IPS-20b (cell line): ENCODE data around the gene TMEM119.
"Not testable (repeated sequence)": the region's sequence is repeated elsewhere in the genome, so short reads cannot be mapped to it uniquely, and the experiment has no call there.

Experiments used
- H3K27ac ChIP-seq: one replicate; pipeline ENCODE4 v1.5.1; 2013; ENCODE audit warnings: low read length
- H3K27me3 ChIP-seq: 2 replicates; pipeline ENCODE4 v1.6.1; 2013; ENCODE audit warnings: mild to moderate bottlenecking, low read length, inconsistent platforms; ENCODE audit not compliant: insufficient read depth
- H3K36me3 ChIP-seq: 2 replicates; pipeline ENCODE4 v1.6.1; 2013; ENCODE audit warnings: low read depth, mild to moderate bottlenecking, inconsistent platforms, low read length, moderate library complexity; ENCODE audit not compliant: insufficient read depth
- H3K4me1 ChIP-seq: 2 replicates; pipeline ENCODE4 v1.6.1; 2013; ENCODE audit warnings: mild to moderate bottlenecking, control low read depth, inconsistent platforms, low read length, moderate library complexity; ENCODE audit not compliant: insufficient read depth
- H3K4me3 ChIP-seq: 2 replicates; pipeline ENCODE4 v1.5.1; 2013; ENCODE audit warnings: mild to moderate bottlenecking, low read length, inconsistent platforms
- H3K9ac ChIP-seq: 2 replicates; pipeline ENCODE4 v1.6.1; 2013; ENCODE audit warnings: low read depth, mild to moderate bottlenecking, inconsistent platforms, low read length, moderate library complexity
- H3K9me3 ChIP-seq: 2 replicates; pipeline ENCODE4 v1.6.1; 2013; ENCODE audit warnings: mild to moderate bottlenecking, low read depth, low read length, inconsistent platforms; ENCODE audit not compliant: insufficient read depth

TMEM119 gene

DNA sequence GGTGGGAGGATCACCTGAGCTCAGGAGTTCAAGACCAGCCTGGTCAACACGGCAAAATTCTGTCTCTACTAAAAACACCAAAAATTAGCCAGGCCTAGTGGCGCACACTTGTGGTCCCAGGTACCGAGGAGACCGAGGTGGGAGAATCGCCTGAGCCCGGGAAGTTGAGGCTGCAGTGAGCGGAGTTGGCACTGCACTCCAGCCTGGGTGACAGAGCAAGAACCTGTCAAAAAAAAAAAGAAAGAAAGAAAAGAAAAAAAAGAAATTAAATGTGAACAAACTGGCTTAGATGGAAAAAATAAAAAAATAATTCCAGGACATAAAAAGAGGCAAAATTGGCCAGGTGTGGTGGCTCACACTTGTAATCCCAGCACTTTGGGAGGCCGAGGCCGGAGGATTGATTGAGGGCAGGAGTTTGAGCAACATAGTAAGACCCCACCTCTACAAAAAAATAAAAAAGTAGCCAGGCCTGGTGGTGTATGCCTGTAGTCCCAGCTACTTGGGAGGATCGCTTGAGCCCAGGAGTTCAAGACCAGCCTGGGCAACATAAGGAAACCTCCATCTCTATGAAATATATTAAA is 3.5 kb downstream of the TMEM119 start:
- Histone ChIP-seq H3K27me3 (no peaks in the 10 kb centered on the region), H3K36me3 (no peaks in the 10 kb centered on the region), H3K4me1 (peaks cover 3% of the 10 kb centered on the region; the same call in 1 of the 2 replicates), H3K9me3 (no peaks in the 10 kb centered on the region), H3K4me3 (no peak overlapping the region), H3K27ac (no peak overlapping the region), H3K9ac (no peak overlapping the region)

DNA sequence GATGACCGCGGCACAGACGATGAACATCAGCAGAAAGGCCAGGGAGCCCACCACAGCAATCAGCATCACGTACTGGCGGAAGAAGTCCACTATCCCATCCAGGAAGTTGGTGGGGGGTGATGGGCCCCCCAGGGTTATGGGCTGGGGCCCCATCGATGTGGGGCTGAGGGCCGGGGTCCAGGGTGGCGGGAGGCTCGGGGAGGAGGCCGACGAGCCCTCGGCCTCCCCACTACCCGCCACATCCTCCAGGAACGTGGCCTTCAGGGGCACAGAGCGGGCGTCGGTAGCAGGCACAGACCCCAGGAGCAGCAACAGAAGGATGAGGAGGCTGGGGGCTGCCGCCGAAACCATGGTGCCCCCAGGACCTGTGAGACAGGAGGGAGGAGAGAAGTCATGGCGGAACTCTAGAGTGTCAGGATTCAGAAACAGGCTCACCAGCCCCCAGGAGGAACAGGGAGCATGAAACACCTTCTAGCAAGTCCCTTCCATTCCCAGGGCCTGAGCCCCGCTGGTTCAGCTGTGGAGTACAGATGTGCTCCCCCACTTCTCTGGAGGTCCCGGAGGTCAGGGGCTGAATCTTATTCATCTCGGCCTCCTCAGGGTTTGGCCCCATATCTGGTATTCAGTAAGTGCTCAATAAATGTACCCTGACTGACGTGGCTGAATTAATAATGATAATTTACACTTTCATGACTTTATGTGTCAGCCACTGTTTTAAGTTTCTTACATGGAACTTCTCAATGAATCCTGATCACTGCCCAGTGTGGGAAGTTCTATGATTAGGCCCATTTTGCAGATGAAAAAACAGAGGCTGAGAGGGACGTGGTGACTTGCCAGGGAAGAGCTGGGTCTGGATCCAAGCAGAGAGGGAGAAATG is 5.6 kb downstream of the TMEM119 start:
- peaks cover 7% of the 10 kb centered on the region; the same call in 1 of the 2 replicates for H3K4me1 ChIP-seq
- H3K27ac ChIP-seq = no peak overlapping the region
- no peaks in the 10 kb centered on the region for H3K9me3 ChIP-seq
- no peaks in the 10 kb centered on the region for H3K36me3 ChIP-seq
- no peak overlapping the region for H3K9ac ChIP-seq
- no peaks in the 10 kb centered on the region for H3K27me3 ChIP-seq
- H3K4me3 ChIP-seq = no peak overlapping the region

DNA sequence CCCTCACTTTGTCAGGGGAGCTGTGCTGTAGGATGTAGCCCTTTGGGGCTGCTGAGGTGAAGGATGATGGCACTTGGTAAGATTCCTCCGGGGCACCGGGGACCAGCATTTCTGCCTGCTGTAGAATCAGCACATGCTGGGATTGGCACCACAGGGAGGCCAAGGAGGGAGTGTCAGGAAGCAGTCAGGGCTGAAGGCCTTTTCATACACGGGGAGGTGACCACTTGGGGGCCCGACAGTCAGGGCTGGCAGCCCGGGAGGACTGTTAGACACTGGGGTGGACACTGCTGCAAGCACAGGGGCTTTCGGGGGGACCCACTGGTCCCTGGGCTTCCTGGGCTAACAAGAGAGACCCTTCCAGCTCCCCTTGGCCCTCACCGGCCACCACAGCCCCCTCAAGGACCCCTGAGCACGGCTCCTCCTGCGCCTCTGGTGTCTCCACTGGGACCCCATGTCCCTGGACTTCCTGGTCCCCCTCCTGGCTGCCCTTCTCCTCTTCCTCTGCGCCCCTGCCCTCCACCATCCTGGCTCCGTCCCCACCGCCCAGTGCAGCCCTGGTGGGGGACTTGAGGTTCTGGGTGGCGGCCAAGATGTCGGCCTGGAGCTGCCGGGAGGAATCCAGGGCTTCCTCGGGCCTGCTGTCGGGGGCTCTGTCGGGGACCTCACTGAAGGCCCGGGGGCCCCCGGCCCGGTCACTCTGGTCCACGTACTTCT is 6.5 kb downstream of the TMEM119 start:
- no peak overlapping the region for H3K27ac ChIP-seq
- H3K4me1 ChIP-seq = peaks cover 7% of the 10 kb centered on the region; the same call in 1 of the 2 replicates
- H3K27me3 ChIP-seq = no peaks in the 10 kb centered on the region
- no peak overlapping the region for H3K9ac ChIP-seq
- no peaks in the 10 kb centered on the region for H3K9me3 ChIP-seq
- H3K36me3 ChIP-seq = no peaks in the 10 kb centered on the region
- no peak overlapping the region for H3K4me3 ChIP-seq

DNA sequence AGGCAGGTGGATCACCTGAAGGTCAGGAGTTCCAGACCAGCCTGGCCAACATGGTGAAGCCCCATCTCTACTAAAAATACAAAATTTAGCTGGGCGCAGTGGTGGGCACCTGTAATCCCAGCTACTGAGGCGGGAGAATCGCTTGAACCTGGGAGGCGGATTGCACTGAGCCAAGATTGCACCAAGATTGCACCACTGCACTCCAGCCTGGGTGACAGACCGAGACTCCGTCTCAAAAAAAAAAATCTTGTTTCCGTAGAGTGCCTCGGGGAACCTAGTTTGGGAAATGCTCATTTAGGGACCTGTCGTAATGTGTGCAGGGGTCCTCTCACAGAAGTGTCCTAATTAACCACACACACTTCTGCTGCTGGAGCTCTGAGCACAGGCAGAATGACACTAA is 7.4 kb downstream of the TMEM119 start:
- H3K36me3 ChIP-seq, H3K9ac ChIP-seq, H3K27ac ChIP-seq, H3K4me3 ChIP-seq, H3K27me3 ChIP-seq, H3K4me1 ChIP-seq, H3K9me3 ChIP-seq: not testable (repeated sequence)

DNA sequence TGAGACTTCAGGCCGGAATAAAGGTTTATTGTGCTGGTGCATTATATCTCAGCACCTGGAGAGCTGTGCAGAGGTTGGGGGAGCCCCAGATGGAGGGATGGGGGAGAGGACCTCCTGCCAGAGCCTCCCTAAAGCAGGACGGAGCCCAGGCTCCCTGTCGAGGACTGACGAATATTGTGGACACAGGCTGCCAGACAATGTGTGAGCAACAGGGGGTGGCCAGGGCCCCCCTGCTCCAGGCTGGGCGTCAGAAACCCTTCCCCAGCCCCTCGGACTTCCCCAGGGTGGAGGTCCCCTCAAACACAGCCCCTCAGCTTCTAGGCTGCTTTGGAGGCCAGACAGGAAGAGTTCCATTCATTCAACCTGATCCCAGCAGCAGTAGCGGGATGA is 8.0 kb downstream of the TMEM119 start:
- Histone ChIP-seq H3K9me3 (no peaks in the 10 kb centered on the region), H3K4me1 (peaks cover 7% of the 10 kb centered on the region; the same call in 1 of the 2 replicates), H3K27me3 (no peaks in the 10 kb centered on the region), H3K27ac (no peak overlapping the region), H3K9ac (no peak overlapping the region; the same call in 1 of the 2 replicates), H3K36me3 (no peaks in the 10 kb centered on the region), H3K4me3 (no peak overlapping the region)

DNA sequence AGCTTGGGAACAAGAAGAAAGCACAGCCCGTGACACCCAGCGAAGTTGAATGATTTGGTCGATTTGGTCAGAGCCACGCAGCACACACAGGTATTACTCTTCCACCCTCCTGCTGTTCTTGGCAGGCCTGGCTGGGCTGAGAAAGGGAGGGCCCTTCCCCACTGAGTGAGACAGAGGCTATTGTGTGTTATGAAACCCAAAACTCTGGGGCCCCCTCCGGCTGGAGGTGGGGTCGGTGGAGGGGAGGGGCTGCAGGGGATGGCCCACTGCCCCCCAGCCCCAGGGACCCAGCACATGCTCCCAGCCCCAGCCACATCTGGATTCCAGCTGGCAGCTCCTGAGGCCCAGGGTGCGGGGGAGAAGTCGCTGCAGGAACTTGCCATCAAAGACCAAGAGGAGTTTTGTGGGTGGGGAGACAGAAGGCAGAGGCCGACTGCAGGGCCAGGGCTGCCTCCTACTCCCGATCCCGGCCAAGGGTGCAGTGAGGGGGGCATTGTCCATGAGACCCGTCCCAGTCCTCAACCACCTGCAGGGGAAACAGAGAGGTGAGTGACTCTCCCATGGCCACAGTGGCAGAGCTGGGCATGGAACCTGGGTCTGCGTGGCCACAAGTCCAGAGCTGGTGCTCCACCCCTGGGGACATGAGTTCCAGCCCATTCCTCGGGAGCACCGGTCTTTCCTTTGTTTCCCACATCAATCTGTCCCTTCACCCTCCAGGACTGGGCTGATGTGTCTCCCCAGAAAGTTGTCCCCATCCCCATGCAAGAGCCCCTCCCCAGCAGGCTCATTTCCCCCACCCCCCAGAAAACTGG is 8.7 kb downstream of the TMEM119 start:
- Histone ChIP-seq H3K9me3 (no peaks in the 10 kb centered on the region), H3K4me3 (no peak overlapping the region), H3K4me1 (peaks cover 7% of the 10 kb centered on the region; the same call in 1 of the 2 replicates), H3K9ac (no peak overlapping the region; the same call in 1 of the 2 replicates), H3K27me3 (no peaks in the 10 kb centered on the region), H3K36me3 (no peaks in the 10 kb centered on the region), H3K27ac (no peak overlapping the region)

DNA sequence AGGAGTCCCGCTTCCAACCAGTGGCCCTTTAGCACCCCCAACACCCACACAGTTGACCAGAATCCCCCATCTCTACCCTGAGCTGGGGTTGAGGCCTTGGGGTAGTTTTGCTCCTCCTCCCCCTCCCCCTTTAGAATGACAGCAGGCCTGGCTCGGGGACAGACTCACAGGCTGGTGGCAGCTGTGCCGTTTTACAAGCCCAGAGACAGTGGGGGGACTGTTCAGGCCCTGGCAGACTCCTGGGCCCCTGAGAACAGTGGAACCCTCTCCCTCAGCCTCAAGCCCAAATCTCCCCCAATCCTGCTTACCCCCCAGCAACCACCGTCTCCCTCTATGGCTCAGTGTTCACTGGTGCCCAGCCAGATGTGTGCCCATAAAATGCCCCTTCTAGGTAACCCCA is 10.1 kb downstream of the TMEM119 start:
- H3K4me3 ChIP-seq = no peak overlapping the region

DNA sequence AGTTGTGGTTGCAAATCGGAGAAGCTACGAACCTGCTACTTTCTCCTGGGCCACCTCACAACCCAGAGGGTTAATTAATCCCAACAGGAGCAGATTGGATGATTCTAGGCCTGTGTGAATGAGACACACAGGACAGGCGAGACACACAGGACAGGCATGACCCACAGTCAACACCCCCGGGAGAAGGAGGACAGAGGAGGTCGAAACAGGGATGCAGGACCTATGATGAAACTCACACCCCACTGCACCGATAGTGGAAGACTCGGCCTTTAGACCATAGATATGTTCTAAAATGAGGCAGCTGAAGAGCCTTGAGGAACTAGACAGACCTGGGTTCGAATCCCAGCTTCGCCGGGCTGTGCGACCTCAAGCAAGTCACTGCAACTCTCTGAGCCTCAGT is 11.6 kb downstream of the TMEM119 start:
- Histone ChIP-seq H3K9ac (no peak overlapping the region), H3K27me3 (no peaks in the 10 kb centered on the region), H3K36me3 (no peaks in the 10 kb centered on the region), H3K4me1 (peaks cover 7% of the 10 kb centered on the region; the same call in 1 of the 2 replicates), H3K4me3 (no peak overlapping the region), H3K9me3 (no peaks in the 10 kb centered on the region), H3K27ac (no peak overlapping the region)

More for the DNA sequence above, 10.1 kb downstream of the TMEM119 start:
- H3K9ac ChIP-seq = no peak overlapping the region
- H3K27ac ChIP-seq = no peak overlapping the region
- no peaks in the 10 kb centered on the region for H3K27me3 ChIP-seq
- H3K36me3 ChIP-seq = no peaks in the 10 kb centered on the region
- no peaks in the 10 kb centered on the region for H3K9me3 ChIP-seq
- peaks cover 7% of the 10 kb centered on the region; the same call in 1 of the 2 replicates for H3K4me1 ChIP-seq

DNA sequence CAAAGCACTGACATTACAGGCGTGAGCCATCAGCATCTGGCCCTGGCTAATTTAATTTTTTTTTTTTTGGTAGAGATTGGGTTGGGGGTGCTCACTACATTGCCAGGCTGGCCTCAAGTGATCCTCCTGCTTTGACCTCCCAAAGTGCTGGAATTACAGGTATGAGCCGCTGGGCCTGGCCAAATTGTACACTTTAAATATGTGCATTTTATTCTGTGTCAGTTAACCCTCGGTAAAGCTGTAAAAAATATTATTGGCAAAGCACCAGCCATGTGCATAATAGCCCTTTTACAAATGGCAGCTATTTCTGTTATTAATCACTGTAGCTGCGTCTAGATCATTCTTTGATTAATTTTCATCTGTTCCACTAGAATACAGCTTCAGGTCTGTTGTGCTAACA is 12.0 kb downstream of the TMEM119 start:
- no peaks in the 10 kb centered on the region for H3K9me3 ChIP-seq
- H3K4me1 ChIP-seq = peaks cover 7% of the 10 kb centered on the region; the same call in 1 of the 2 replicates
- H3K4me3 ChIP-seq = no peak overlapping the region
- no peaks in the 10 kb centered on the region for H3K27me3 ChIP-seq
- no peak overlapping the region for H3K9ac ChIP-seq
- H3K36me3 ChIP-seq = no peaks in the 10 kb centered on the region
- H3K27ac ChIP-seq = no peak overlapping the region

DNA sequence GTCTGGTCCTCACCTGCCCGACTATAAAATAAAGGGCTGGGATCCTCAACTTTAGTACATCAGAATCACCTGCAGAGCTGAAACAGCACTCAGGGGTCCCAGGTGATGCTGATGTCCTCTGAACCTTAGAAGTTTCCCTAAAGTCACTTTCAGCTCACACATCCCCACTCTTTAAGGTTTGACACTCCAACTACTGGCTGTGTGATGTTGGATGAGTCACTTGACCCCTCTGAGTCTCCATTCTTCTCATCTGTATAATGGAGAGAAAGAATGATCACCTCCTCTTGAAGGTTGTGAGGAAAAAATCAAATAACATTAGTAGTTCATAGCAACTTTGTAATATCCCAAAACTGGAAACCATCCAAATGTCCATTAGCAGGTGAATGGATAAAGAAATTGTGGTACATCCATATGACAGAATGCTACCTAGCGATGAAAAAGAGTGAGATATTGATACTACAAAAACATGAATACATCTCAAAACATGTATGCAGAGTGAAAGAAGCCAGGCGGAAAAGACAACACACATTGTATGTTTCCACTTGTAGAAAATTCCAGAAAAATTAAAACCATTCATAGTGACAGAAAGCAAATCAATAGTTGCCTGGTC is 13.3 kb downstream of the TMEM119 start:
- Histone ChIP-seq H3K9me3 (no peaks in the 10 kb centered on the region), H3K27ac (no peak overlapping the region), H3K4me1 (peaks cover 5% of the 10 kb centered on the region; the same call in 1 of the 2 replicates), H3K36me3 (no peaks in the 10 kb centered on the region), H3K9ac (no peak overlapping the region), H3K4me3 (no peak overlapping the region), H3K27me3 (no peaks in the 10 kb centered on the region)

DNA sequence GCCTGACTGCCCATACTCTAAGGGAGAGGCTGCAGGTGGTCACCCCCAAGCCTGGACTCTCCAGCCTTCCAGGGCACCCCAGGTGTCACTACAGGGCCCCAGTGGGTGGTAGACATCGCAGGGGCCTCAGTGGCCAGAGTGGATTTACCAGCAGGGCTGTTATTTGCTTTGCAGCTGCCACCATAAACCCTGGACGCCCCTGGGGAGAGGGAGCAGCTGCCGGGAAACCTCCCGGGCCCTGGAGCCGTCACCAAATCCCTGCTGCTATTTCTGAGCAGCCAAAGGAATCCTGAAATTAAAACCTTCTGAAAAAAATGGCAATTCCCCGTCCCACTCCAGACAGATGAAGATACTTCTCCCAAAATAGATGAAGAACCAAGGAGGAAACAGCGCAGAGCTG is 13.9 kb downstream of the TMEM119 start:
- no peaks in the 10 kb centered on the region for H3K27me3 ChIP-seq
- H3K4me1 ChIP-seq = no peaks in the 10 kb centered on the region; the same call in 1 of the 2 replicates
- no peaks in the 10 kb centered on the region for H3K9me3 ChIP-seq
- no peaks in the 10 kb centered on the region for H3K36me3 ChIP-seq
- no peak overlapping the region for H3K9ac ChIP-seq
- no peak overlapping the region for H3K4me3 ChIP-seq
- no peak overlapping the region for H3K27ac ChIP-seq
